Subcutaneous abdominal adipose tissue (tissue), 5 donors: ENCODE data around the gene TMED6.
"Not testable (repeated sequence)": the region's sequence is repeated elsewhere in the genome, so short reads cannot be mapped to it uniquely, and the experiment has no call there.

ENCODE experiments used
- H3K27ac ChIP-seq: one replicate; pipeline ENCODE4 v1.7.0; 2013; ENCODE audit warnings: low read depth, mild to moderate bottlenecking, inconsistent platforms, low read length, moderate library complexity
- H3K27me3 ChIP-seq, 5 donors: one replicate each; pipeline ENCODE4 v1.7.0; 2013; ENCODE audit warnings: low read length in 5 of 5, inconsistent platforms in 1 of 5; ENCODE audit not compliant: control insufficient read depth in 5 of 5, insufficient read depth in 4 of 5
- H3K36me3 ChIP-seq, 5 donors: one replicate each; pipeline ENCODE4 v1.7.0; 2013; ENCODE audit warnings: low read length in 5 of 5; ENCODE audit not compliant: control insufficient read depth in 5 of 5, insufficient read depth in 5 of 5
- H3K4me1 ChIP-seq, 5 donors: one replicate each; pipeline ENCODE4 v1.7.0; 2013; ENCODE audit warnings: low read length in 5 of 5, mild to moderate bottlenecking in 3 of 5, moderate library complexity in 1 of 5; ENCODE audit not compliant: control insufficient read depth in 5 of 5, insufficient read depth in 5 of 5
- H3K4me3 ChIP-seq, 5 donors: one replicate each; pipeline ENCODE4 v1.7.0; 2013; ENCODE audit warnings: low read length in 5 of 5, low read depth in 1 of 5
- H3K9ac ChIP-seq, 5 donors: one replicate each; pipeline ENCODE4 v1.7.0; 2013; ENCODE audit warnings: low read length in 5 of 5, mild to moderate bottlenecking in 4 of 5, moderate library complexity in 3 of 5
- H3K9me3 ChIP-seq, 5 donors: one replicate each; pipeline ENCODE4 v1.7.0; 2013; ENCODE audit warnings: low read length in 5 of 5; ENCODE audit not compliant: control insufficient read depth in 5 of 5
- donor health status: healthy.
- donor health status: healthy.
- donor health status: healthy.
- donor health status: healthy.
- donor health status: healthy.

TMED6 gene

GRCh38 chr16:69307091-69307490, 44.5 kb downstream of the TMED6 start:
- Histone ChIP-seq H3K9me3 (no peaks in the 10 kb centered on the region), H3K4me1 (peaks cover under 1 to 10% (median 10%) of the 10 kb centered on the region in 5 donors), H3K36me3 (peaks cover 0 to 23% (median 3%) of the 10 kb centered on the region in 5 donors), H3K27me3 (no peaks in the 10 kb centered on the region), H3K4me3 (no peak overlapping the region), H3K27ac (no peak overlapping the region), H3K9ac (no peak overlapping the region)

GRCh38 chr16:69306031-69306430, 45.6 kb downstream of the TMED6 start:
- Histone ChIP-seq H3K9me3 (no peaks in the 10 kb centered on the region), H3K4me3 (no peak overlapping the region), H3K9ac (peak overlapping the region in 1 of 5 donors; percentile 10), H3K4me1 (peaks cover 0 to 13% (median 5%) of the 10 kb centered on the region in 5 donors), H3K36me3 (peaks cover 9 to 33% (median 13%) of the 10 kb centered on the region in 5 donors), H3K27ac (no peak overlapping the region), H3K27me3 (no peaks in the 10 kb centered on the region)

- Histone ChIP-seq H3K4me1 (peaks cover 0 to 7% (median 0%) of the 10 kb centered on the region in 5 donors), H3K27me3 (no peaks in the 10 kb centered on the region), H3K36me3 (peaks cover 19 to 47% (median 23%) of the 10 kb centered on the region in 5 donors), H3K9ac (no peak overlapping the region), H3K9me3 (no peaks in the 10 kb centered on the region), H3K4me3 (no peak overlapping the region), H3K27ac (no peak overlapping the region)
Measured at GRCh38 chr16:69302301-69302700, 49.3 kb downstream of the TMED6 start.

- H3K9ac ChIP-seq = no peak overlapping the region
- H3K9me3 ChIP-seq = no peaks in the 10 kb centered on the region
- H3K4me1 ChIP-seq = peaks cover 0 to 7% (median 0%) of the 10 kb centered on the region in 5 donors
- H3K36me3 ChIP-seq = peaks cover 19 to 47% (median 23%) of the 10 kb centered on the region in 5 donors
- no peaks in the 10 kb centered on the region for H3K27me3 ChIP-seq
- H3K4me3 ChIP-seq = no peak overlapping the region
- H3K27ac ChIP-seq = no peak overlapping the region
Measured at GRCh38 chr16:69301861-69302260, 49.7 kb downstream of the TMED6 start.

- peaks cover 0 to 7% (median 0%) of the 10 kb centered on the region in 5 donors for H3K4me1 ChIP-seq
- no peaks in the 10 kb centered on the region for H3K27me3 ChIP-seq
- no peak overlapping the region for H3K9ac ChIP-seq
- H3K27ac ChIP-seq = no peak overlapping the region
- H3K36me3 ChIP-seq = peaks cover 18 to 47% (median 23%) of the 10 kb centered on the region in 5 donors
- no peaks in the 10 kb centered on the region for H3K9me3 ChIP-seq
- H3K4me3 ChIP-seq = no peak overlapping the region
Measured at GRCh38 chr16:69301187-69301586, 50.4 kb downstream of the TMED6 start.

GRCh38 chr16:69298261-69298660, 53.3 kb downstream of the TMED6 start:
- H3K9ac ChIP-seq = no peak overlapping the region
- H3K36me3 ChIP-seq = peaks cover 8 to 33% (median 23%) of the 10 kb centered on the region in 5 donors
- H3K4me1 ChIP-seq = peaks cover 0 to 7% (median 0%) of the 10 kb centered on the region in 5 donors
- H3K9me3 ChIP-seq = no peaks in the 10 kb centered on the region
- no peak overlapping the region for H3K4me3 ChIP-seq
- H3K27ac ChIP-seq = no peak overlapping the region
- no peaks in the 10 kb centered on the region for H3K27me3 ChIP-seq

- peaks cover 8 to 24% (median 21%) of the 10 kb centered on the region in 5 donors for H3K36me3 ChIP-seq
- H3K4me1 ChIP-seq, H3K4me3 ChIP-seq, H3K27me3 ChIP-seq, H3K27ac ChIP-seq, H3K9me3 ChIP-seq, H3K9ac ChIP-seq: not testable (repeated sequence)
Measured at GRCh38 chr16:69296771-69297170, 54.8 kb downstream of the TMED6 start.

- Histone ChIP-seq H3K4me1 (no peaks in the 10 kb centered on the region), H3K36me3 (peaks cover 0 to 8% (median 0%) of the 10 kb centered on the region in 5 donors), H3K9ac (no peak overlapping the region), H3K9me3 (no peaks in the 10 kb centered on the region), H3K27ac (no peak overlapping the region), H3K27me3 (no peaks in the 10 kb centered on the region), H3K4me3 (no peak overlapping the region)
Measured at GRCh38 chr16:69294051-69294450, 57.5 kb downstream of the TMED6 start.

GRCh38 chr16:69293401-69293800, 58.2 kb downstream of the TMED6 start:
- Histone ChIP-seq H3K4me3 (no peak overlapping the region), H3K9ac (peak overlapping the region in 1 of 5 donors; percentile 33), H3K36me3 (peaks cover 0 to 8% (median 0%) of the 10 kb centered on the region in 5 donors), H3K27me3 (no peaks in the 10 kb centered on the region), H3K27ac (no peak overlapping the region), H3K9me3 (no peaks in the 10 kb centered on the region), H3K4me1 (no peaks in the 10 kb centered on the region)
